Gastroesophageal sphincter (tissue), 4 donors: Measurements from ENCODE around the gene CTNNBIP1. TPM values are rescaled to one million over a fixed set of nuclear protein-coding genes. Genes with fewer than 3 reads are reported as not detected.
A peak's percentile ranks its signal among the peaks of the same experiment; 100 is the strongest.

Source experiments
- ATAC-seq: fragments of 150-250 bp; one replicate; pipeline ENCODE4 v1.9.1; 2016; ENCODE audit warnings: mild to moderate bottlenecking, moderate library complexity
- H3K27ac ChIP-seq, 4 donors: fragments of 200-600 bp; sonication (generic) in 3 of 4; 1 replicate in 3 of 4; 2 replicates in 1 of 4; pipeline ENCODE4 v1.5.1; 2016 to 2019
- H3K27me3 ChIP-seq: fragments of 200-600 bp; sonication (generic); one replicate; pipeline ENCODE4 v1.5.1; 2019
- H3K36me3 ChIP-seq, 2 donors: fragments of 200-600 bp; sonication (generic); one replicate each; pipeline ENCODE4 v1.5.1; 2019; ENCODE audit warnings: control low read depth in 1 of 2
- H3K4me1 ChIP-seq, 3 donors: fragments of 200-600 bp; sonication (generic); 1 replicate in 2 of 3; 2 replicates in 1 of 3; pipeline ENCODE4 v1.5.1; 2016 to 2019; ENCODE audit warnings: control low read depth in 2 of 3
- H3K4me3 ChIP-seq, 2 donors: fragments of 200-600 bp; sonication (generic); one replicate each; pipeline ENCODE4 v1.5.1; 2019; ENCODE audit warnings: mild to moderate bottlenecking in 1 of 2, moderate library complexity in 1 of 2
- H3K9me3 ChIP-seq, 3 donors: fragments of 200-600 bp; sonication (generic); one replicate each; pipeline ENCODE4 v1.5.1; 2017 to 2019; ENCODE audit warnings: control low read depth in 2 of 3
- CTCF ChIP-seq, 4 experiments: fragments of 200-600 bp in 2 of 4; fragments of 450-650 bp in 2 of 4; sonication (generic) in 1 of 4; IDR thresholded peaks; one replicate each; pipeline ENCODE4 v1.5.1; 2017 to 2019; ENCODE audit warnings: antibody characterized with exemption in 4 of 4, mild to moderate bottlenecking in 2 of 4, moderate library complexity in 2 of 4
- EP300 ChIP-seq: sonication (generic); formaldehyde crosslinking; IDR thresholded peaks from one replicate; pipeline ENCODE4 v1.6.1; 2017; ENCODE audit warnings: antibody characterized with exemption, mild to moderate bottlenecking
- POLR2A ChIP-seq, 2 donors: fragments of 450-650 bp; IDR thresholded peaks; one replicate each; pipeline ENCODE4 v1.6.1; 2017; ENCODE audit warnings: antibody characterized with exemption in 2 of 2, mild to moderate bottlenecking in 2 of 2, moderate library complexity in 1 of 2
- POLR2AphosphoS5 ChIP-seq: sonication (generic); formaldehyde crosslinking; IDR thresholded peaks from one replicate; pipeline ENCODE4 v1.6.1; 2017; ENCODE audit warnings: antibody characterized with exemption
- WGBS, 2 donors: methylation state at CpG; one replicate each; pipeline ENCODE4 v1.1.5; 2018; ENCODE audit warnings: low coverage in 1 of 2; 5-methylcytosine and 5-hydroxymethylcytosine counted together
- total RNA-seq, 4 donors: library from RNA; depleted of rRNA; stranded (reverse); fragments of >200 nt; gene quantifications; one replicate each; pipeline ENCODE4 v1.1.0, GENCODE V29; 2016

CTNNBIP1 gene
- total RNA-seq, 4 donors from 2014 or later = 13.7 to 27.6 (median 21.0) TPM

- no peaks in the 10 kb centered on the region for H3K27me3 ChIP-seq
- WGBS, 2 donors = 0 to 1% methylated on average over 14 of the region's 14 CpGs
- peaks cover 0 to 37% (median 10%) of the 10 kb centered on the region in 3 donors for H3K4me1 ChIP-seq
- no peaks in the 10 kb centered on the region for H3K9me3 ChIP-seq
- ATAC-seq = no peak
- H3K4me3 ChIP-seq = peak overlapping the region; percentile 54 to 70
- peak overlapping the region; percentile 76 to 92 (median 84) for H3K27ac ChIP-seq
- TF ChIP-seq EP300 (no peak), CTCF (IDR thresholded peaks at IDR 0.05) (peak in 3 of 4 experiments; percentile 49 to 52 (median 52))
- H3K36me3 ChIP-seq = peaks cover 0 to 35% of the 10 kb centered on the region in 2 donors
Observed at GRCh38 chr1:9942399-9942938, 32.4 kb upstream of the CTNNBIP1 start.

GRCh38 chr1:9929431-9930385 lies 19.6 kb upstream of the CTNNBIP1 start:
- TF ChIP-seq EP300 (no peak), POLR2A (IDR thresholded peaks at IDR 0.05) (no peak), POLR2AphosphoS5 (no peak), CTCF (IDR thresholded peaks at IDR 0.05) (no peak)
- Histone ChIP-seq H3K9me3 (no peaks in the 10 kb centered on the region), H3K27ac (no peak overlapping the region), H3K36me3 (peaks cover 0 to 72% of the 10 kb centered on the region in 2 donors), H3K4me3 (no peak overlapping the region), H3K27me3 (no peaks in the 10 kb centered on the region), H3K4me1 (no peaks in the 10 kb centered on the region)
- ATAC-seq = no peak
- 70 to 84% methylated on average over 11 to 15 of the region's 15 CpGs for WGBS, 2 donors

GRCh38 chr1:9927259-9927658 lies 17.2 kb upstream of the CTNNBIP1 start:
- Histone ChIP-seq H3K27ac (no peak overlapping the region), H3K36me3 (peaks cover 0 to 47% of the 10 kb centered on the region in 2 donors), H3K4me3 (no peak overlapping the region), H3K4me1 (no peaks in the 10 kb centered on the region), H3K27me3 (no peaks in the 10 kb centered on the region), H3K9me3 (no peaks in the 10 kb centered on the region)
- WGBS, 2 donors = 91 to 93% methylated on average over 4 to 5 of the region's 5 CpGs
- ATAC-seq = no peak
- TF ChIP-seq POLR2A (IDR thresholded peaks at IDR 0.05) (no peak), EP300 (no peak), POLR2AphosphoS5 (no peak), CTCF (IDR thresholded peaks at IDR 0.05) (no peak)

GRCh38 chr1:9922342-9922741 lies 12.3 kb upstream of the CTNNBIP1 start:
- no peak for ATAC-seq
- no peaks in the 10 kb centered on the region for H3K27me3 ChIP-seq
- H3K4me1 ChIP-seq = no peaks in the 10 kb centered on the region
- WGBS, 2 donors = 52 to 93% methylated on average over 2 of the region's 5 CpGs
- H3K36me3 ChIP-seq = no peaks in the 10 kb centered on the region
- H3K9me3 ChIP-seq = no peaks in the 10 kb centered on the region
- H3K4me3 ChIP-seq = no peak overlapping the region
- no peak for TF ChIP-seq POLR2A (IDR thresholded peaks at IDR 0.05)
- no peak for TF ChIP-seq CTCF (IDR thresholded peaks at IDR 0.05)
- TF ChIP-seq EP300 = no peak
- no peak overlapping the region for H3K27ac ChIP-seq
